ENCODE measurements around the gene TSHZ1.

GRCh38 chr18:75199327-75199726 is 11.3 kb upstream of the TSHZ1 start:
- TF ChIP-seq POLR2A (IDR thresholded peaks at IDR 0.05) (no peak), CTCF (IDR thresholded peaks at IDR 0.05) (no peak)

Data from esophagus squamous epithelium (tissue), 4 donors.